Stimulated activated CD4-positive, alpha-beta T cell treated with anti-CD3 and anti-CD28 coated beads, TNF-alpha, amount 100 ng/mL, for 4 hours (primary cell): ENCODE data around the gene NBEAL2.
"Not testable (repeated sequence)": the region's sequence is repeated elsewhere in the genome, so short reads cannot be mapped to it uniquely, and the experiment has no call there.

Experiments used
- DNase-seq, 3 experiments: peaks; one replicate each; pipeline ENCODE4 v3.0.0-alpha.2; 2020; ENCODE audit warnings: low read depth in 3 of 3

The NBEAL2 gene

DNA sequence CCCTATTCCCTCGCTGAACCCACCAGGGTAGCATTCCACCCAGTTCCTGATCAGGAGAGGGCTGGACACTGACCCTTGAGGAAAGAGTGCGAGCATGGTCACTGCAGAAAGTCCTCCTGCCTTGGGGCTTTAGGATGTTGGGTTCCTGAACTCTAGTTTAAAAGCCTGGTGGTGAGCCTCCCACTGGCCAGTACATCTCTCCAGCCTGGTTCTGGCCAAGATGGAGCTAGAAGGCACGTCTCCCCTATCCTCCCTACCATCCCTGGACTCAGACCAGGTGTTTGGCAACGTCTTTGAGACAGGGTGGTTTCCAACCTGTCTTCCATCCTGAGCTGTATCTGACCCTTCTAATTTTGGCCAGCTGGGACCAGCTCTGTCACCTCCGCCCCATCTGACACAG is 31.4 kb downstream of the NBEAL2 start:
- DNase-seq: no peak

DNA sequence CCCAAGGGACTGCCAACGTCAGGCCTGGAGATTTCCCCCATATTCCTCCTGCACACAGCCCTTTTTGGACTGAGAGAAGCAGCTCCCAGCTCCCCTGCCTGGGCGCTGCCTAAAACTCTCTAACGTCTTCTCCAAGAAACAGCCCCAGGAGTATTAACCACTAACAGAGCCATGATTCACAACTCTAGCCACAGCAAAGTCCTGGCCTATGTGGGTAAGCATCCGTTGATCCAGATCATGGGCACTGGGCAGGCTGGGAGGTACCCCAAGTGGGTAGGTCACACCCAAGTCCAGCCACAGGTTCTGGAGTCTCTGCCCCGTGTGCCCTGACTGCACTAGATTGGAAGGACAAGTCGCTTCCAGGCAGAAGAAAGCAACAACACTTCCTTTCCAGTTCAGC is 31.9 kb downstream of the NBEAL2 start:
- no peak for DNase-seq

- DNase-seq: no peak
Measured at GRCh38 chr3:47012342-47013230, 33.1 kb downstream of the NBEAL2 start.

DNA sequence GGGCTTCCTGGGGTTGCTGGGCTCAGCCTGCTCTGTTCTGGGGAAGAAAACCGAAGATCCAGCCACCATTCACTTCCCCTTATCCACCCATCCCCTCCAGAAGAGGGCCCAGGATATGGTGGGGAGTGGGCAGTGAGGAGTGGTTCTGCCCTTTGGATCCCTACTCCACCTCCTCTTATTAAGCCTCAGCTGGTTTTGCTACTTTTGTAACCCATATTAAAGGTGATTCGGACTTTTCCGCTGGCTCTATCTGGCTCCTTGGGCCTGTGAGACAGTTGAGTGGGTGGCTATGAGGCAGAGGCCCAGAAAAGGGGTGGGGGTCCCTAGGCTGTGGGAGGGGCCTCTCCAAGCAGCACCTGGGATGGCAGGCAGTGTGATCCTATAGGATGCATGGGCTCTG is 33.8 kb downstream of the NBEAL2 start:
- no peak for DNase-seq

- DNase-seq: no peak
Measured at GRCh38 chr3:47014036-47014435, 34.6 kb downstream of the NBEAL2 start.

- DNase-seq: no peak
Measured at GRCh38 chr3:47015151-47015550, 35.7 kb downstream of the NBEAL2 start.

DNA sequence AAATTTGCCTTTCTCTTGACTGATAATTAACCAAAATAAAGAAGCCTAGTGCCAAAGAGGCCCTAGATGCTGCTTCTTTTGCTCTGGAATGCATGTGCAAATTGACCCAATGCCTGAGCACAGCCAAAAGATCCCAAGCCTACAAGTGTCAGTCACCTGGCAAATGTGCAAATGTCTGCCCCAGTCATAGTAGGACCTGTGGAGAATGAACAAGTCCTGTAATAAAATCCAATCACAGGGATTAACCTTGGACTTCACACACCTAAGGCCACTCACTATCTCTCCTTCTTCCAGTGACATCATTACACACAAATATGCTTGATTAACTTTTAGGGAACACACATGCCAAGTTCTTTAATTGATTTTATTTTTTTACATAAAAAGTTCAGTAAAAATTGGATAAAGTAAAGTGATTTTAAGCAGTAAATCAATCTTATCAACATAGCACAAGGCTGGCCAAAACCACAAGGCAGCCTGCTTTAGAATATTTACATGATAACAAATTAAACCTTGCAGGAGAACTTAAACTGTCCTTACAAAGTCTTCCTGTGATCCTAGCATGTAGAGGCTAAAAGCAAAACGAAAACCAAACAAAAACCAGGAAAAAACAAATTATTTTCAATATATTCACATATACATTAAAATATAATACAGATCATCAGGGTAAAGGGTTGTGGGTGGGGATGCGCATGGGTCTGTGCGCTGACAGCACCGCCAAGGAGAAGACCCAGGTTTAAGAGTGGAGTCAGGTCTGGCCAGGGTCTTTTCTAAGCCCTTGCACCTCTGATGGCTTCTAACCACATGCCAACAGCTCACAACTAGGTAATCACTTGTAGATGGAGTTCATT is 36.8 kb downstream of the NBEAL2 start:
- DNase-seq: no peak

DNA sequence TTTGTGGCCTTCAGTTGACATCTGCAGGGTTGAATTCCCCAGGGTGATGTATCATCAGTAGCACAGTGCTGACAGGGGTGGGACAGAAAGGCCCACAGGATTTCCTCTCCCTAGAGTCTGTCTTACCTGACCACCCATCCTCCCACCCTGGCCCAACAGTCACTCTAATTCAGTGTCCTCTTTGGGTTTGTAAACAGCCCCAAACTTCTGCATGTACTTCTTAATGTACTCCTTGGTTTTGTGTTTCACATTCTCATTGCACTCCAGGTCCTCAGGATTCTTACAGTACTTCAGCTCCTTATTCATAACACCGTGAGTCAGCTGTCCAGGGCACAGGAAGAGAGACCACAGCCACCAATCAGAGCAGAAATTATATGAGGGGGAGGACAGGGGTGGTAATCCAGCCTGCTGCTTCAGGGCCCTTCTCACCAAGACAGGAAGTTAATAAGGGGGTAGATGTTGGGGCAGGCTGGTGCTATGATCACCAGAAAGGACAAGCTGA is 37.5 kb downstream of the NBEAL2 start:
- no peak for DNase-seq

- no peak for DNase-seq
Measured at GRCh38 chr3:47017504-47018268, 38.2 kb downstream of the NBEAL2 start.

DNA sequence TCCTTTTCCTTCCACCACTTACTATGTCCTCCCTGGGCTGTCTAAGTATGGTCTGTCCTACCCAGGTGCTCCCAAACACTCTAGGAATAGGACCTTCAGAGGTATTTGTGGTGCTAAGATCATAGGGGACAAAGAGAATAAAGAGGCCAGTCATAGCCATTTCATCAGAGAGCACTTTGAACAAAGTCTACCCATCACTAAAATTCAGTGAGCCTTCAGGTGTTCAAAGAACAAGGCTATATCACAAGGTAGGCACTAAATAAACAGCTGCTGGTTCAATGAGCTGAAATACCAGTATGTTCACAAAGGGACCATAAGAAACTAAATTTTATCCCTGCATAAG is 38.8 kb downstream of the NBEAL2 start:
- DNase-seq: no peak

DNA sequence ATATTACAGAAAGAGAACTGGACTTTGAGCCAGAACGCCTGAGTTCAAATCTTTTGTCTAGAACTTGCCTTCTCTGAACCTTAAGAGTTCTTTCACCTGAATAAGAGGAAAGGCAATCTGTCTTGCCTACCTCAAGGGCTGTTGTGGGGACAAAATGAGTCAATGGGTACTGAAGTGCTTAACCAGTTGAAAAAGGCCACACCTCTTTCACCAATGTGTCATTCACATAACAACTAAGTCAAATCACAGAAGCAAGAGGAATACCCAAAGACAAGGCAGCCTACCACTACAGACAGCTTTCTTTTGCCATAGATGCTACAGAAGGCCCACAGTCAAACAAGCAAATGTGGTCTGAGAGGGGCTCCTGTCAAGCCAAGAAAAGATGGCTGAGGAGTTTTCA is 39.7 kb downstream of the NBEAL2 start:
- no peak for DNase-seq

- DNase-seq: no peak
Measured at GRCh38 chr3:47020311-47020710, 40.8 kb downstream of the NBEAL2 start.

GRCh38 chr3:47022641-47023071 is 43.2 kb downstream of the NBEAL2 start:
- DNase-seq: no peak

- DNase-seq: no peak
Measured at GRCh38 chr3:47024932-47025331, 45.5 kb downstream of the NBEAL2 start.

GRCh38 chr3:47026432-47026831 is 47.0 kb downstream of the NBEAL2 start:
- not testable (repeated sequence) for DNase-seq

GRCh38 chr3:47028146-47028545 is 48.7 kb downstream of the NBEAL2 start:
- DNase-seq: no peak

DNA sequence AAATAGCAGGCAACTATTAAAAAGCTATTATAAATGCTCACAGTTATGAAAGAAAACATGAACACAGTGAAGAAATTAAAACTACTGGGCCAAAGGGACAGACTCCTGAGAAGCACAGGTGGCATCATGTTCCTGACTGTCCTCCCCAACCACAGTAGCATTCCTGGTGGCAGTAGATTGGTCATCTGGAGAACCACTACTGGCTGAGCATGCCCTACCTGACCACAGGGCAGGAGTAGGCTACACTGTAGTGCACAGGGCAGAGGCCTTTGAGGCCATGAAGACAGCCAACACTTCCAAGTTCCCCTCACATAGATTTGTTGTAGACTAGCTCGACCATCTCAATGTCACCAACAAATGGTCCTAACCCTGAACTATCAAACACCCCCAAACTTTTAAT is 49.2 kb downstream of the NBEAL2 start:
- no peak for DNase-seq

- DNase-seq: not testable (repeated sequence)
Measured at GRCh38 chr3:47031041-47031440, 51.6 kb downstream of the NBEAL2 start.

DNA sequence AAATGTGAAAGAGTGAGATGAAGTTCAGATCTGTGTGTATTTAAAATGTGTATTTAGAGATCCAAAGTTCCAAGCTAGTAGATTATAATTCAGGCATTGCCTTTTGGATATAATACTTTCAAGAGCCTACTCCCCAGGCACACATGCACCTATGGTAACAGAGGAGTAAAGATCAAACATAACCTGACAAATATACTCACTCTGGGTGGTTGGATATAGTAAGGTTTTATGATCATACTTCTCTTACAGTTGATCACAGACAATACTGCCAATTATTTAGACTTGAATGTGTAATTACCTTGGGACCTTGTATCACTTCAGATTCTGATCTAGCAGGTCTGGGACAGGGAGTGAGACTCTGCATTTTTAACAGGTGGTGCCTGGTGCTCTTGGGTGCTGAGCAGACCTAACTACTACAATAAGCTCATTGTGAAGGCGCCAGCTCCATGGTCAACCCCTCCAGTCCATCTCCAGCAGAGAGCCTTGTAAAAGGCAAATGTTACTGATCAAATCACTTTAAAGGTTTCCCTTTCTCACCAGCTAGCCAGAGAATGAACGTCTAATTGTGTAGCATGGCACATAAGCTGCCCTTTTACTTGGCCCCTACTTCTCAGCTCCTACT is 55.5 kb downstream of the NBEAL2 start:
- DNase-seq: no peak

DNA sequence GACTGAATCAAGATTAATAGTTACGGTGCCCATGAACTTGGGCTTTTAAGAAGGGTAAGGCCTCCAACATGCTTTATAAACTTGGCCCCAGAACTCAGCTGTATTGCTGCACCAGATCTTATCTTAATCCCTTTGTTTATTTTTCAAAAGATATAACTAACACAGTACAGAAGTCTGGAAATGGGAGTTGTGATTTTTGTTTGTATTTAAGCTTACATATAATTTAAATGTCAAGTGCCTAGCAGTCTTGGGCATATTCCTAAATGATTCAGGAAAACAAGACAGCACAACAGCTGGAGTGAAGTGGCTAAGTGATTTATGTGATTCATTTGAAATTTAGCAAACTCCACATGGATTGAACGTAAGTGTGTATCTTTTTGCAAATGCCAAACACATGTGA is 56.2 kb downstream of the NBEAL2 start:
- no peak for DNase-seq

DNA sequence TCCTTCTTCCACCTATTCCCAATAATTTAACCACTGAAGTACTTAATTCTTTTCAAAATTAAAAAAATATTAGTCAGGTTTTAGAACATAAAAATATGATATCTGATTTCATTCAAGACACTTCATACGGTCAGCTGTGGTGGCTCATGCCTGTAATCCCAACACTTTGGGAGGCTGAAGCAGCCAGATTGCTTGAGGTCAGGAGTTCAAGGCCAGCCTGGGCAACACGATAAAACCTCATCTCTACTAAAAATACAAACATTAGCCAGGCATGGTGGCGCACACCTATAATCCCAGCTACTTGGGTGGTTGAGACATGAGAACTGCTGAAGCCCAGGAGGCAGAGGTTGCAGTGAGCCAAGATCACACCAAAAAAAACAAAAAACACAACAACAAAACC is 56.7 kb downstream of the NBEAL2 start:
- no peak for DNase-seq

GRCh38 chr3:47037302-47037701 is 57.8 kb downstream of the NBEAL2 start:
- not testable (repeated sequence) for DNase-seq
